Activated CD8-positive, alpha-beta T cell treated with anti-CD3 and anti-CD28 coated beads, Interleukin-2, amount 10 ng/mL, durations not matched to agents 7 days and 5 days (primary cell): ENCODE measurements around the gene CCNO. TPM values are rescaled to one million over a fixed set of nuclear protein-coding genes. Genes with fewer than 3 reads are reported as not detected.

Experiments
- ATAC-seq: fragments of 150-1000 bp; cut with Tn5 transposase; one replicate; pipeline ENCODE4 v1.10.0; 2021; ENCODE audit warnings: moderate library complexity
- CTCF ChIA-PET: fragments of 350-600 bp; sonication (Branson Sonifier 250); formaldehyde crosslinking; loops from one replicate; lab custom pipeline; 2021; ENCODE audit warnings: antibody characterized with exemption; lab: Charles Lee
- POLR2A ChIA-PET: fragments of 350-600 bp; sonication (Branson Sonifier 250); formaldehyde crosslinking; loops from one replicate; lab custom pipeline; 2021; ENCODE audit warnings: antibody characterized with exemption; lab: Charles Lee
- DNase-seq: peaks from one replicate; pipeline ENCODE4 v3.0.0-alpha.2; 2020
- H3K27ac Mint-ChIP-seq: one replicate; pipeline ENCODE4 v1.8.0; 2021; ENCODE audit warnings: mild to moderate bottlenecking, mixed read lengths
- H3K27me3 Mint-ChIP-seq: one replicate; pipeline ENCODE4 v1.8.0; 2021; ENCODE audit warnings: low read depth, mixed read lengths
- H3K36me3 Mint-ChIP-seq: one replicate; pipeline ENCODE4 v1.8.0; 2021; ENCODE audit warnings: low read depth, mixed read lengths
- H3K4me1 Mint-ChIP-seq: one replicate; pipeline ENCODE4 v1.8.0; 2021; ENCODE audit warnings: low read depth, mixed read lengths
- H3K4me3 Mint-ChIP-seq: one replicate; pipeline ENCODE4 v1.8.0; 2021; ENCODE audit warnings: mild to moderate bottlenecking, mixed read lengths
- H3K9me3 Mint-ChIP-seq: one replicate; pipeline ENCODE4 v1.8.0; 2022; ENCODE audit warnings: mixed read lengths; ENCODE audit not compliant: insufficient read depth
- total RNA-seq, 2 experiments: library from RNA; stranded (reverse); gene quantifications; one replicate each; pipeline ENCODE4 v1.2.3, GENCODE V29; 2021

Gene CCNO
- total RNA-seq, 2 experiments from 2014 or later, result not detected

DNA sequence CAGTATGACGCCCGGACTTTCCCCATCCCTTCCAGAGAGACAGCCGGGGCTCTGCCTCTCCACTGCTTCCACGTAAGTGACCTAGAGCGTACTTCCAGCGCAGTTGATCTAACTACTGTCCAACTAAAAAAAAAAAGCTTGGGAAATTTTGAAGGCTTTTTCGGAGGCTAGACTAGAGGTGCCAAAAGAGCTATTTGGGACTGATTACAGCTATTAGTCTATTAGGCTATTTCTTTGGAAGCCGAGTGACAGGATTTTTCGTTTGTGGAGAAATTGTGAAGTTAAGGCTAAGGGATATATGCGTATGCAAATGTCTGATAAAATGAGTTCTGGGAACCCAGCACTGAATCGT lies 1.5 kb downstream of the CCNO start:
- H3K27me3 Mint-ChIP-seq, result peaks cover 74% of the 10 kb centered on the region
- peaks cover 33% of the 10 kb centered on the region for H3K4me1 Mint-ChIP-seq
- ATAC-seq (no peak), DNase-seq (no peak)
- POLR2A ChIA-PET, result interaction anchor here (1.0 to 1.7 kb wide), 3 partner anchors 11 to 75 kb away, joined by 3 to 7 read pairs (median 4); partner anchors contain the start of genes DHX29 and MTREX
- CTCF ChIA-PET, result interaction anchor here (0.8 to 2.0 kb wide), 6 partner anchors 10 to 703 kb away, joined by 3 to 8 read pairs (median 4); no protein-coding TSS in a partner anchor
- peak overlapping the region; percentile 54 for H3K4me3 Mint-ChIP-seq
- H3K9me3 Mint-ChIP-seq, result no peaks in the 10 kb centered on the region
- no peak overlapping the region for H3K27ac Mint-ChIP-seq
- H3K36me3 Mint-ChIP-seq, result peaks cover 2% of the 10 kb centered on the region

GRCh38 chr5:55231029-55231918 lies 2.1 kb downstream of the CCNO start:
- H3K4me3 Mint-ChIP-seq, result peak overlapping the region; percentile 54
- no peaks in the 10 kb centered on the region for H3K9me3 Mint-ChIP-seq
- H3K36me3 Mint-ChIP-seq, result peaks cover 2% of the 10 kb centered on the region
- ATAC-seq (no peak), DNase-seq (peak; percentile 30)
- no peak overlapping the region for H3K27ac Mint-ChIP-seq
- peaks cover 70% of the 10 kb centered on the region for H3K27me3 Mint-ChIP-seq
- ChIA-PET CTCF (interaction anchor here (0.8 to 2.0 kb wide), 6 partner anchors 9 to 704 kb away, joined by 3 to 8 read pairs (median 4); no protein-coding TSS in a partner anchor), POLR2A (interaction anchor here (0.6 to 1.7 kb wide), 3 partner anchors 10 to 96 kb away, joined by 3 to 4 read pairs (median 3); no protein-coding TSS in a partner anchor)
- H3K4me1 Mint-ChIP-seq, result peaks cover 35% of the 10 kb centered on the region

DNA sequence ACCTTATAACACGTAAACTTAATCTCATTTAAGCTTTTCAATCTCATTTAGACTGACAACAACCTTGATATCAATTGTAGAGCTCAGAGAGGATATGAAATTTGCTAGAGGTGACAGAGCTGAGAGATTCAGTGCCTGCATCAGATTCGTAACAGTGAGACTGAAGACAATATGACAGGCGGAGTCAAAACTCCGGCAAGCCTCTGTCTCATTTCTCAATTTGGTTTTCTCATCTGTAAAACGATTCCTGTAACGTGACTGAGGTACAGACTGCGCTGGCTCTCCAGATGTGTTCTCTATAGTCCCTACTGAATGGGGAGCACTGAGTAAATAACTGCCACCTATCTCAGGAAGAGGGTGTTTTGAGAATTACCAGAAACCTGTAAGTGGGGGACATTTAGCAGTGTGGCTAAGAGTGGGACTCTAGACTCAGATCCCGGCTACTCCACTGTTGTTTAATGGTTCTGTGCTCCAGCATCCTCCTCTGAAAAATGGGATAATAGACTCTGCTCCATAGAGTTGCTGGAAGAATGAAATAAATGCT lies 3.2 kb downstream of the CCNO start:
- Mint-ChIP-seq H3K36me3 (peaks cover 2% of the 10 kb centered on the region), H3K4me3 (no peak overlapping the region), H3K27ac (no peak overlapping the region), H3K4me1 (peaks cover 39% of the 10 kb centered on the region), H3K9me3 (no peaks in the 10 kb centered on the region), H3K27me3 (peaks cover 77% of the 10 kb centered on the region)
- CTCF ChIA-PET, result no interaction called here
- POLR2A ChIA-PET, result no interaction called here
- DNase-seq (peak; percentile 18), ATAC-seq (no peak)

DNA sequence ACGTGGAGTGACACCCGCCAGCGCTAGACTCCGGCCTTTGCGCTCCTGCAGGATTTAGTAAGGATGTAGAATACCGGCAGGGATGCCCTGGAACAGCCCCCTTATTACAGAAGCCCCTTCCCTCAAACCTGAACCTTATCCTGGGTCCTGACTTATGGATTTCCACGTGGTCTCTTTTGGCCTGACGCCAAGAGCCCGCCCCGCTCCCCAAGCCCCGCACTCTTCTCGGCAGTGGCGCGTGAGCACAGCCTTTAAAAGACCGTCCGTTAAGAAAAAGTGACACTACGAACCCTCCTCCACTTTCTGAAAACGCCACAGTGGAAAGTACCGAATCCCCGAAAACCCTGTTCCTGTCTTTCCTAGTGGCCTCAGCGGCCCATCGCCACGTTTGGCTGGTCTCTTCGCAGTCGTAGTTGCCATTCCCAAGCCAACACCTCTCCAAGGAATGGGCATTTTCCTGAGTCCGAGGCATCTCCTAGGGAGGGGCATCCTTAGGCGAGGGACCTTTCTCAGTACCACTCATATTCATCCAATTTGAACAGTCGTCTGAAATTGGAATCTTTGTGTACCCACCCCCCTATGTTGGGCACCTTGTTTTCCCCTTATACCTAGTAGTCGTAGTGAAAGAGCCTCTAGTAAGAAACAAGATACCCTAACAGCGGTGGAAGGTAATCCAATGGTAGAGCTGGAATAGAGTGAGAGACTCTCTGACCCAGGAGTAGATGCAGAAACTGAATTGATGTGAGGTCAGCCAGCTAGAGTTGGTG lies 5.6 kb downstream of the CCNO start:
- Mint-ChIP-seq H3K4me1 (peaks cover 39% of the 10 kb centered on the region), H3K36me3 (no peaks in the 10 kb centered on the region), H3K9me3 (no peaks in the 10 kb centered on the region), H3K4me3 (peak overlapping the region; percentile 59), H3K27me3 (peaks cover 88% of the 10 kb centered on the region), H3K27ac (no peak overlapping the region)
- peak; percentile 18 for DNase-seq
- ATAC-seq, result no peak
- POLR2A ChIA-PET, result no interaction called here
- CTCF ChIA-PET, result interaction anchor here (1.0 kb wide), 1 partner anchor 52 kb away, joined by 4 read pairs; no protein-coding TSS in a partner anchor

GRCh38 chr5:55226934-55227663 lies 6.3 kb downstream of the CCNO start, which contains the start of gene MCIDAS:
TSS of gene MCIDAS (minus strand) at chr5:55227315. CDS start at chr5:55227138, 177 bp downstream.
- peaks cover 38% of the 10 kb centered on the region for H3K4me1 Mint-ChIP-seq
- H3K27me3 Mint-ChIP-seq, result peaks cover 89% of the 10 kb centered on the region
- no peak within 1 kb of the TSS for H3K27ac Mint-ChIP-seq
- H3K4me3 Mint-ChIP-seq, result peak within 1 kb of the TSS; percentile 59
- ChIA-PET POLR2A (no interaction called here), CTCF (interaction anchor here (1.0 to 1.8 kb wide), 8 partner anchors 8 to 98 kb away, joined by 3 to 6 read pairs (median 4); partner anchors contain the start of genes DHX29 and MTREX)
- ATAC-seq (peak; percentile 52), DNase-seq (peak; percentile 64)
- no peaks in the 10 kb centered on the region for H3K9me3 Mint-ChIP-seq
- peaks cover under 1% of the 10 kb centered on the region for H3K36me3 Mint-ChIP-seq

- peak; percentile 76 for DNase-seq
- Mint-ChIP-seq H3K27me3 (peaks cover 84% of the 10 kb centered on the region), H3K36me3 (peaks cover 2% of the 10 kb centered on the region), H3K9me3 (no peaks in the 10 kb centered on the region), H3K27ac (no peak overlapping the region), H3K4me1 (peaks cover 29% of the 10 kb centered on the region), H3K4me3 (peak overlapping the region; percentile 59)
- ChIA-PET POLR2A (no interaction called here), CTCF (interaction anchor here (0.7 to 1.8 kb wide), 14 partner anchors 8 to 320 kb away, joined by 3 to 6 read pairs (median 3); partner anchors contain the start of genes DHX29 and MTREX)
- ATAC-seq, result peak; percentile 72
These were observed 7.1 kb downstream of the CCNO start for GRCh38 chr5:55226027-55226933.

- ATAC-seq (no peak), DNase-seq (peak; percentile 17)
- ChIA-PET POLR2A (no interaction called here), CTCF (interaction anchor here (0.6 to 1.8 kb wide), 7 partner anchors 29 to 82 kb away, joined by 3 to 5 read pairs (median 4); partner anchors contain the start of genes DHX29 and MTREX)
- Mint-ChIP-seq H3K4me3 (no peak overlapping the region), H3K4me1 (peaks cover 32% of the 10 kb centered on the region), H3K27ac (no peak overlapping the region), H3K27me3 (peaks cover 84% of the 10 kb centered on the region), H3K36me3 (peaks cover 2% of the 10 kb centered on the region), H3K9me3 (no peaks in the 10 kb centered on the region)
These were observed 8.1 kb downstream of the CCNO start for GRCh38 chr5:55225346-55225745.

GRCh38 chr5:55223812-55224240 lies 9.6 kb downstream of the CCNO start:
- ATAC-seq, result no peak
- Mint-ChIP-seq H3K9me3 (no peaks in the 10 kb centered on the region), H3K4me3 (peak overlapping the region; percentile 36), H3K36me3 (peaks cover 2% of the 10 kb centered on the region), H3K27ac (no peak overlapping the region), H3K4me1 (peaks cover 36% of the 10 kb centered on the region), H3K27me3 (peaks cover 80% of the 10 kb centered on the region)
- ChIA-PET CTCF (interaction anchor here (0.7 to 1.4 kb wide), 4 partner anchors 11 to 71 kb away, joined by 3 to 5 read pairs (median 4); partner anchors contain the start of gene CDC20B), POLR2A (interaction anchor here (0.7 kb wide), 1 partner anchor 574 kb away, joined by 3 read pairs; no protein-coding TSS in a partner anchor)
- peak; percentile 14 for DNase-seq

- Mint-ChIP-seq H3K27me3 (peaks cover 79% of the 10 kb centered on the region), H3K9me3 (no peaks in the 10 kb centered on the region), H3K27ac (no peak overlapping the region), H3K36me3 (peaks cover 2% of the 10 kb centered on the region), H3K4me3 (peak overlapping the region; percentile 36), H3K4me1 (peaks cover 36% of the 10 kb centered on the region)
- ATAC-seq (no peak), DNase-seq (peak; percentile 30)
- ChIA-PET CTCF (interaction anchor here (0.7 to 1.4 kb wide), 4 partner anchors 10 to 71 kb away, joined by 3 to 5 read pairs (median 4); partner anchors contain the start of gene CDC20B), POLR2A (interaction anchor here (0.7 kb wide), 1 partner anchor 574 kb away, joined by 3 read pairs; no protein-coding TSS in a partner anchor)
These were observed 10.2 kb downstream of the CCNO start for GRCh38 chr5:55222985-55223811.
